ENCODE data around the gene CFAP46.

- TF ChIP-seq CHD1 (IDR thresholded peaks at IDR 0.05; ENCODE audit: low read depth, low read length) (no peak), MXI1 (IDR thresholded peaks at IDR 0.05; ENCODE audit: borderline replicate concordance, low read depth, low read length) (no peak)
- TF ChIP-seq, protein P1, sequence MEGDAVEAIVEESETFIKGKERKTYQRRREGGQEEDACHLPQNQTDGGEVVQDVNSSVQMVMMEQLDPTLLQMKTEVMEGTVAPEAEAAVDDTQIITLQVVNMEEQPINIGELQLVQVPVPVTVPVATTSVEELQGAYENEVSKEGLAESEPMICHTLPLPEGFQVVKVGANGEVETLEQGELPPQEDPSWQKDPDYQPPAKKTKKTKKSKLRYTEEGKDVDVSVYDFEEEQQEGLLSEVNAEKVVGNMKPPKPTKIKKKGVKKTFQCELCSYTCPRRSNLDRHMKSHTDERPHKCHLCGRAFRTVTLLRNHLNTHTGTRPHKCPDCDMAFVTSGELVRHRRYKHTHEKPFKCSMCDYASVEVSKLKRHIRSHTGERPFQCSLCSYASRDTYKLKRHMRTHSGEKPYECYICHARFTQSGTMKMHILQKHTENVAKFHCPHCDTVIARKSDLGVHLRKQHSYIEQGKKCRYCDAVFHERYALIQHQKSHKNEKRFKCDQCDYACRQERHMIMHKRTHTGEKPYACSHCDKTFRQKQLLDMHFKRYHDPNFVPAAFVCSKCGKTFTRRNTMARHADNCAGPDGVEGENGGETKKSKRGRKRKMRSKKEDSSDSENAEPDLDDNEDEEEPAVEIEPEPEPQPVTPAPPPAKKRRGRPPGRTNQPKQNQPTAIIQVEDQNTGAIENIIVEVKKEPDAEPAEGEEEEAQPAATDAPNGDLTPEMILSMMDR (conservative IDR thresholded peaks at IDR 0.05; ENCODE audit: low read depth, low read length), result no peak
Observed at GRCh38 chr10:132981746-132982145, 39.4 kb upstream of the CFAP46 start.
